Activated CD4-positive, alpha-beta memory T cell treated with anti-CD3 and anti-CD28 coated beads for 36 hours (primary cell): ENCODE measurements around the gene CTSA. TPM values are rescaled to one million over a fixed set of nuclear protein-coding genes. Genes with fewer than 3 reads are reported as not detected.
A peak's percentile ranks its signal among the peaks of the same experiment; 100 is the strongest.

ENCODE experiments used
- CTCF ChIA-PET: fragments of 350-600 bp; sonication (Branson Sonifier 250); formaldehyde crosslinking; loops from one replicate; lab custom pipeline; 2021; ENCODE audit warnings: antibody characterized with exemption, inconsistent platforms; lab: Charles Lee
- POLR2A ChIA-PET: fragments of 350-600 bp; sonication (Branson Sonifier 250); formaldehyde crosslinking; loops from one replicate; lab custom pipeline; 2021; ENCODE audit warnings: antibody characterized with exemption; lab: Charles Lee
- DNase-seq: peaks from one replicate; pipeline ENCODE4 v3.0.0-alpha.2; 2020
- H3K27ac Mint-ChIP-seq: one replicate; pipeline ENCODE4 v1.8.0; 2021; ENCODE audit warnings: mixed read lengths
- H3K27me3 Mint-ChIP-seq: one replicate; pipeline ENCODE4 v1.8.0; 2021; ENCODE audit warnings: mixed read lengths
- H3K36me3 Mint-ChIP-seq: one replicate; pipeline ENCODE4 v1.8.0; 2021; ENCODE audit warnings: mixed read lengths
- H3K4me1 Mint-ChIP-seq: one replicate; pipeline ENCODE4 v1.8.0; 2021; ENCODE audit warnings: low read depth, mixed read lengths
- H3K4me3 Mint-ChIP-seq: one replicate; pipeline ENCODE4 v1.8.0; 2021; ENCODE audit warnings: mild to moderate bottlenecking, mixed read lengths
- H3K9me3 Mint-ChIP-seq: one replicate; pipeline ENCODE4 v1.8.0; 2021; ENCODE audit warnings: mixed read lengths
- intact Hi-C: fragments of 100-400 bp; cut with micrococcal nuclease; formaldehyde crosslinking; loops from one replicate; pipeline ENCODE4 v1.15.1; 2023
- total RNA-seq, 2 experiments: library from RNA; stranded (reverse); gene quantifications; one replicate each; pipeline ENCODE4 v1.2.3, GENCODE V29; 2021

CTSA gene
- total RNA-seq, 2 experiments from 2014 or later, result 49.8 to 54.8 TPM

- CTCF ChIA-PET, result interaction anchor here (1.0 to 5.8 kb wide), 4 partner anchors 12 to 147 kb away, joined by 4 to 45 read pairs (median 10); partner anchors contain the start of gene PCIF1
- Mint-ChIP-seq H3K27ac (peak overlapping the region; percentile 79), H3K36me3 (peaks cover 42% of the 10 kb centered on the region), H3K4me1 (peaks cover 28% of the 10 kb centered on the region), H3K27me3 (no peaks in the 10 kb centered on the region), H3K4me3 (no peak overlapping the region), H3K9me3 (no peaks in the 10 kb centered on the region)
- peak; percentile 74 for DNase-seq
- POLR2A ChIA-PET, result interaction anchor here (1.2 kb wide), 1 partner anchor 12 kb away, joined by 3 read pairs; the partner anchor contains the start of gene PCIF1
- intact Hi-C loops, result no loop called here
Measured at GRCh38 chr20:45946149-45946970, 55.2 kb downstream of the CTSA start.

DNA sequence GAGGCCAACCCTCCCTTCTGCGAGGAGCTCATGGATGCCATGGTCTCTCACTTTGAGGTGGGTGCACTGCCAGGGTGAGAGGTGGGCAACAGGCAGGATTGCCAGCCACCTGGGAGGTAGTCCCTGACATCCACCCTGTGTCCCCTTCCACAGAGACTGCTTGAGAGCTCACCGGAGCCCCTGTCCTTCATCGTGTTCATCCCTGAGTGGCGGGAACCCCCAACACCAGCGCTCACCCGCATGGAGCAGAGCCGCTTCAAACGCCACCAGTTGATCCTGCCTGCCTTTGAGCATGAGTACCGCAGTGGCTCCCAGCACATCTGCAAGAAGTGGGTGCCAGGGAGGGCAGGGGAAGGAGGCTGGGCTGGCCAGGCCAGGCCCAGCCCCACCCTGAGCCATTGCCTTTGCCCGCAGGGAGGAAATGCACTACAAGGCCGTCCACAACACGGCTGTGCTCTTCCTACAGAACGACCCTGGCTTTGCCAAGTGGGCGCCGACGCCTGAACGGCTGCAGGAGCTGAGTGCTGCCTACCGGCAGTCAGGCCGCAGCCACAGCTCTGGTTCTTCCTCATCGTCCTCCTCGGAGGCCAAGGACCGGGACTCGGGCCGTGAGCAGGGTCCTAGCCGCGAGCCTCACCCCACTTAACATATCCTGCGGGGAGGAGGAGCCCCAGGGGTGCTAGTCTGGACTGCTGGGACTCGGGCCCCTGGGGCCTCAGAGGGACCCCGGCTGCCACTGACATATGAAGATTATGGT lies 56.2 kb downstream of the CTSA start:
- Mint-ChIP-seq H3K36me3 (peaks cover 49% of the 10 kb centered on the region), H3K9me3 (no peaks in the 10 kb centered on the region), H3K4me3 (no peak overlapping the region), H3K27ac (peak overlapping the region; percentile 79), H3K27me3 (no peaks in the 10 kb centered on the region), H3K4me1 (peaks cover 28% of the 10 kb centered on the region)
- intact Hi-C loops, result no loop called here
- POLR2A ChIA-PET, result interaction anchor here (1.1 kb wide), 1 partner anchor 12 kb away, joined by 3 read pairs; the partner anchor contains the start of gene PCIF1
- CTCF ChIA-PET, result interaction anchor here (1.0 to 5.8 kb wide), 5 partner anchors 13 to 148 kb away, joined by 4 to 45 read pairs (median 13); partner anchors contain the start of gene PCIF1
- DNase-seq, result no peak

- H3K27me3 Mint-ChIP-seq, result no peaks in the 10 kb centered on the region
- ChIA-PET POLR2A (interaction anchor here (1.0 to 2.1 kb wide), 4 partner anchors 10 to 17 kb away, joined by 3 to 10 read pairs (median 4); partner anchors contain the start of gene PCIF1), CTCF (interaction anchor here (2.8 kb wide), 1 partner anchor 22 kb away, joined by 16 read pairs; no protein-coding TSS in a partner anchor)
- H3K9me3 Mint-ChIP-seq, result no peaks in the 10 kb centered on the region
- no peak overlapping the region for H3K4me3 Mint-ChIP-seq
- H3K4me1 Mint-ChIP-seq, result peaks cover 28% of the 10 kb centered on the region
- intact Hi-C loops, result no loop called here
- H3K36me3 Mint-ChIP-seq, result peaks cover 45% of the 10 kb centered on the region
- no peak overlapping the region for H3K27ac Mint-ChIP-seq
- no peak for DNase-seq
Measured at GRCh38 chr20:45948261-45948733, 57.2 kb downstream of the CTSA start.

Other genes starting within 250 kb of the CTSA start
- gene WFDC11, start 221.1 kb upstream of the CTSA start, total RNA-seq, result not detected
- gene WFDC13, start 189.3 kb upstream of the CTSA start, total RNA-seq, result not detected
- not detected for gene WFDC10B, start 186.3 kb upstream of the CTSA start, total RNA-seq
- not detected for gene SPINT4, start 169.0 kb upstream of the CTSA start, total RNA-seq
- gene WFDC3, start 99.5 kb upstream of the CTSA start, total RNA-seq, result not detected
- 10 to 100 TPM; 24.9 to 27.0 TPM for gene DNTTIP1, start 99.4 kb upstream of the CTSA start, total RNA-seq
- gene UBE2C, start 78.7 kb upstream of the CTSA start, total RNA-seq, result 100 to 1,000 TPM; 192 to 196 TPM
- not detected for gene TNNC2, start 64.0 kb upstream of the CTSA start, total RNA-seq
- 1 to 10 TPM; 1.8 to 2.2 TPM for gene SNX21, start 57.5 kb upstream of the CTSA start, total RNA-seq
- 10 to 100 TPM; 25.5 to 29.0 TPM for gene ACOT8, start 33.9 kb upstream of the CTSA start, total RNA-seq
- 1 to 10 TPM; 4.7 TPM for gene ZSWIM3, start 33.7 kb upstream of the CTSA start, total RNA-seq
- gene ZSWIM1, start 10.1 kb upstream of the CTSA start, total RNA-seq, result 1 to 10 TPM; 7.7 to 8.1 TPM
- under 1 TPM; 0.50 to 0.63 TPM for gene SPATA25, start 3.7 kb upstream of the CTSA start, total RNA-seq
- gene NEURL2, start 127 bp upstream of the CTSA start, total RNA-seq, result 1 to 10 TPM; 2.3 to 2.5 TPM
- gene PLTP, start 20.8 kb downstream of the CTSA start, total RNA-seq, result 1 to 10 TPM; 9.4 to 9.5 TPM
- gene PCIF1, start 43.3 kb downstream of the CTSA start, total RNA-seq, result 10 to 100 TPM; 29.9 to 33.0 TPM
- 10 to 100 TPM; 24.1 to 26.0 TPM for gene ZNF335, start 80.9 kb downstream of the CTSA start, total RNA-seq
- under 1 TPM; 0.10 to 0.12 TPM for gene MMP9, start 117.6 kb downstream of the CTSA start, total RNA-seq
- gene SLC12A5, start 137.9 kb downstream of the CTSA start, total RNA-seq, result under 1 TPM in 1 of 2 experiments, not detected in 1; 0.97 TPM
- gene NCOA5, start 198.6 kb downstream of the CTSA start, total RNA-seq, result 10 to 100 TPM; 13.1 to 13.7 TPM
- 1 to 10 TPM; 3.2 to 4.0 TPM for gene CD40, start 227.0 kb downstream of the CTSA start, total RNA-seq